Measurements from ENCODE around the gene TYSND1. TPM values are rescaled to one million over a fixed set of nuclear protein-coding genes. Genes with fewer than 3 reads are reported as not detected.

The TYSND1 gene
- total RNA-seq: 5.3 and 6.9 TPM in 2 replicates

GRCh38 chr10:70146489-70147258 lies at the start of gene TYSND1:
Gene TYSND1, minus strand, starts transcription at chr10:70146700. Its CDS starts 114 bp downstream, at chr10:70146586.

GRCh38 chr10:70132098-70133029 lies 14.1 kb downstream of the TYSND1 start, which contains the start of gene AIFM2:
Gene AIFM2, minus strand, starts transcription at chr10:70132825. Its CDS starts 8,741 bp downstream, at chr10:70124084.

Other genes with a start within 250 kb of the TYSND1 start
- gene MACROH2A2, start 93.9 kb downstream of the TYSND1 start, total RNA-seq: 0.59 and 1.1 TPM in 2 replicates
- gene AIFM2, start 13.9 kb downstream of the TYSND1 start, total RNA-seq: 6.2 and 7.8 TPM in 2 replicates
- 64.2 and 67.1 TPM in 2 replicates for gene SAR1A, start 23.8 kb upstream of the TYSND1 start, total RNA-seq
- 195 and 198 TPM in 2 replicates for gene PPA1, start 86.7 kb upstream of the TYSND1 start, total RNA-seq
- not detected in 2 replicates for gene NPFFR1, start 137.3 kb upstream of the TYSND1 start, total RNA-seq
- 7.7 and 13.9 TPM in 2 replicates for gene LRRC20, start 235.9 kb upstream of the TYSND1 start, total RNA-seq

All from mammary microvascular endothelial cell (primary cell).